K562 (cell line): ENCODE measurements around the gene ERFL. TPM values are rescaled to one million over a fixed set of nuclear protein-coding genes. Genes with fewer than 3 reads are reported as not detected.

Experiments
- BRF2 ChIP-seq: IDR thresholded peaks from 3 replicates; pipeline ENCODE4 v1.6.1; 2011; ENCODE audit warnings: borderline replicate concordance, mild to moderate bottlenecking; ENCODE audit not compliant: insufficient read length, insufficient read depth
- E2F8 ChIP-seq: fragments of 450-650 bp; IDR thresholded peaks from 2 replicates; pipeline ENCODE4 v1.7.1; 2018; ENCODE audit warnings: mild to moderate bottlenecking, low read depth; ENCODE audit not compliant: partially characterized antibody
- MCM5 ChIP-seq: fragments of 450-650 bp; IDR thresholded peaks from 2 replicates; pipeline ENCODE4 v1.6.1; 2016; ENCODE audit warnings: low read depth
- PCBP1 ChIP-seq: fragments of 200-400 bp; formaldehyde crosslinking; IDR thresholded peaks from 2 replicates; pipeline ENCODE4 v1.6.1; 2018; ENCODE audit warnings: mild to moderate bottlenecking, low read depth, low read length; ENCODE audit not compliant: poor library complexity, severe bottlenecking
- RUNX1 ChIP-seq: sonication (generic); IDR thresholded peaks from 2 replicates; pipeline ENCODE4 v1.6.1; 2016; ENCODE audit warnings: antibody characterized with exemption, low read depth
- SOX6 ChIP-seq: fragments of 450-650 bp; IDR thresholded peaks from 2 replicates; pipeline ENCODE4 v1.6.1; 2014; ENCODE audit warnings: mild to moderate bottlenecking
- YY1 ChIP-seq, 3 experiments: IDR thresholded peaks; 2 replicates each; pipeline ENCODE4 v1.6.1; 2011; ENCODE audit warnings: low read length in 2 of 3, mild to moderate bottlenecking in 2 of 3, moderate library complexity in 2 of 3, borderline replicate concordance in 1 of 3, control low read depth in 1 of 3, low read depth in 1 of 3; ENCODE audit not compliant: insufficient read depth in 3 of 3, insufficient replicate concordance in 2 of 3, control insufficient read depth in 1 of 3, insufficient read length in 1 of 3; ENCODE audit errors: extremely low read depth in 1 of 3
- ZFP1 ChIP-seq: fragments of 450-650 bp; formaldehyde crosslinking; IDR thresholded peaks from 2 replicates; pipeline ENCODE4 v1.4.0; 2020; ENCODE audit warnings: mild to moderate bottlenecking, mixed read lengths
- ZNF318 ChIP-seq, 2 experiments: fragments of 450-650 bp; IDR thresholded peaks; 2 replicates each; pipeline ENCODE4 v1.6.1; 2016; ENCODE audit warnings: mild to moderate bottlenecking in 2 of 2, borderline replicate concordance in 1 of 2, low read depth in 1 of 2, moderate library complexity in 1 of 2
- ZNF740 ChIP-seq, 3 experiments: fragments of 200-800 bp in 1 of 3; sonication (Bioruptor generic) in 1 of 3; sonication (generic) in 1 of 3; formaldehyde crosslinking in 1 of 3; IDR thresholded peaks; 2 replicates each; pipeline versions ENCODE4 v1.6.1 to v1.8.0; 2016 to 2022; ENCODE audit warnings: mild to moderate bottlenecking in 2 of 3, missing compliant biosample characterization in 2 of 3, missing genetic modification characterization in 2 of 3, missing genetic modification reagents in 1 of 3
- polyA plus RNA-seq, 8 experiments: library from polyadenylated mRNA; depleted of rRNA in 4 of 8; stranded (reverse) in 5 of 8; unstranded in 3 of 8; fragments of >200 nt; fragmentation: Nextera tagmentation in 2 of 8; fragmentation: Illumina TruSeq in 1 of 8; extraction: Ambion mirVana in 2 of 8; extraction: Trizol in 1 of 8; gene quantifications; 2 replicates each; pipeline versions ENCODE4 v1.2.1 to v1.2.3, GENCODE V29; 2011 to 2014; ENCODE audit warnings: inconsistent platforms in 1 of 8, missing spikeins in 1 of 8
- total RNA-seq, 7 experiments: library from RNA; depleted of rRNA in 6 of 7; stranded (reverse); fragments of >200 nt in 6 of 7; fragmentation: Illumina TruSeq in 2 of 7; extraction: Trizol in 2 of 7; gene quantifications; 2 replicates each; pipeline versions ENCODE4 v1.2.1 to v1.2.3, GENCODE V29; 2011 to 2021; ENCODE audit warnings: low replicate concordance in 1 of 7

The ERFL gene
- total and polyA plus RNA-seq, 9 of the 15 experiments (the other 6 are each of a cell fraction or from before 2014, with no cell fraction given), result 0.07 to 0.75 (median 0.32) TPM; not detected in 4

GRCh38 chr19:41859618-41860418, 68.4 kb downstream of the ERFL start, which contains the start of gene RPS19 (continued):
- TF ChIP-seq ZNF318 (IDR thresholded peaks at IDR 0.05; ENCODE audit: borderline replicate concordance in 1 of 2, low read depth in 1 of 2), result 0 out of 4 replicates have a peak, but pooled peaks of 1 of the 2 experiments have one; percentile 37
- TF ChIP-seq SOX6, result peak; percentile 27; the same call in 1 of the 2 replicates
- peak; percentile 100 for TF ChIP-seq E2F8
- no peak for TF ChIP-seq ZFP1 (CRISPR knock-in tag)
- no peak for TF ChIP-seq BRF2
- TF ChIP-seq ZNF740 (CRISPR knock-in tag; IDR thresholded peaks at IDR 0.05), result no peak
- no peak; a peak in 1 of 4 replicates for TF ChIP-seq ZNF740 (tag; IDR thresholded peaks at IDR 0.05)
- peak; percentile 85; the same call in 1 of the 2 replicates for TF ChIP-seq RUNX1
- TF ChIP-seq MCM5, result no peak
- peak; percentile 63 for TF ChIP-seq PCBP1
- peak; percentile 9 to 82 (median 57) for TF ChIP-seq YY1 (IDR thresholded peaks at IDR 0.05; ENCODE audit: borderline replicate concordance in 1 of 3, control insufficient read depth in 1 of 3, extremely low read depth in 1 of 3, insufficient read depth in 3 of 3, insufficient read length in 1 of 3, insufficient replicate concordance in 2 of 3, low read depth in 1 of 3, low read length in 2 of 3)
